ENCODE data around the gene SLC25A31.

DNA sequence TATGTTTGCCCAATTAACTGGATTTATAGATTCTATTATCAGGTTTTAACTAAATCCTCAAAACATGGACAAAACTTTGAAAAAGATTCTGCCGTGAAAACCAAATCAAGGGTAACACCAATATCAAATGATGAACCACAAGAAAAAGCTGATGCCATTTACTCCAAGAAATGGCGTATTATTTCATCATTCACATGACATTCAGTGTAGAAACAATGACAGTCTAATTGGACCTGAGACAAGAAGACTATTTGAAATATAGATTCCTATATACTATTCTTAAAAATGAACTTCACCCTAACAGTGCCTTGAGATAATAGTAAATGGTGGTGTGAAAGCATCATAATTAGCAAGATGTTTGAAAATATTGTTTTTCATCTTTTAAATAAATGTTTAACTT is 4.8 kb downstream of the SLC25A31 start:
- TF ChIP-seq, protein P1, sequence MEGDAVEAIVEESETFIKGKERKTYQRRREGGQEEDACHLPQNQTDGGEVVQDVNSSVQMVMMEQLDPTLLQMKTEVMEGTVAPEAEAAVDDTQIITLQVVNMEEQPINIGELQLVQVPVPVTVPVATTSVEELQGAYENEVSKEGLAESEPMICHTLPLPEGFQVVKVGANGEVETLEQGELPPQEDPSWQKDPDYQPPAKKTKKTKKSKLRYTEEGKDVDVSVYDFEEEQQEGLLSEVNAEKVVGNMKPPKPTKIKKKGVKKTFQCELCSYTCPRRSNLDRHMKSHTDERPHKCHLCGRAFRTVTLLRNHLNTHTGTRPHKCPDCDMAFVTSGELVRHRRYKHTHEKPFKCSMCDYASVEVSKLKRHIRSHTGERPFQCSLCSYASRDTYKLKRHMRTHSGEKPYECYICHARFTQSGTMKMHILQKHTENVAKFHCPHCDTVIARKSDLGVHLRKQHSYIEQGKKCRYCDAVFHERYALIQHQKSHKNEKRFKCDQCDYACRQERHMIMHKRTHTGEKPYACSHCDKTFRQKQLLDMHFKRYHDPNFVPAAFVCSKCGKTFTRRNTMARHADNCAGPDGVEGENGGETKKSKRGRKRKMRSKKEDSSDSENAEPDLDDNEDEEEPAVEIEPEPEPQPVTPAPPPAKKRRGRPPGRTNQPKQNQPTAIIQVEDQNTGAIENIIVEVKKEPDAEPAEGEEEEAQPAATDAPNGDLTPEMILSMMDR (IDR thresholded peaks at IDR 0.05) = no peak
- no peak for TF ChIP-seq POLR2A (IDR thresholded peaks at IDR 0.05)

All from right lobe of liver (tissue), 4 donors.